Inferior parietal cortex (tissue), 1 donor: ENCODE data around the gene QTRT2.
A peak's percentile ranks its signal among the peaks of the same experiment; 100 is the strongest.

ENCODE experiments used
- DNase-seq: peaks from one replicate; pipeline ENCODE4 v3.0.0-alpha.2; 2016; ENCODE audit errors: extremely low spot score

QTRT2 gene

DNA sequence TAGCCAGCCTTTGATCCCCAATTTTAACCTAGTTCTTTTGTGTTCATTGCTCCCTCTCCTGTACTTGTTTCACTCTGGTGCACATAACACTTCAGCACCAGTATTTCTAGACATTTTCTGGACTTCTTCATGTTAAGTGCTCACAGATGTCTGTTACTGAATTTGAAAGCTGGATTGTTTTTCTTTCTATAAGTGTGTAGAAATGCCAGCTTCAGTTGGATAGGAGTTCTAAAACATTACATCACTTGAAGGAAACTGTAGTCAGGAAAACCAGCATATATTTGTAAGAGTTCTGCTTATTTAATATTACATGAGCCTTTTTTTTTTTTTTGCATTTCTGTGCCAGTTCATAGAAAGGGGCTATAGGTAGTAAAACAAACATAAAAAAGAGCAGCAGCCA, 21.6 kb downstream of the QTRT2 start:
- no peak for DNase-seq

DNA sequence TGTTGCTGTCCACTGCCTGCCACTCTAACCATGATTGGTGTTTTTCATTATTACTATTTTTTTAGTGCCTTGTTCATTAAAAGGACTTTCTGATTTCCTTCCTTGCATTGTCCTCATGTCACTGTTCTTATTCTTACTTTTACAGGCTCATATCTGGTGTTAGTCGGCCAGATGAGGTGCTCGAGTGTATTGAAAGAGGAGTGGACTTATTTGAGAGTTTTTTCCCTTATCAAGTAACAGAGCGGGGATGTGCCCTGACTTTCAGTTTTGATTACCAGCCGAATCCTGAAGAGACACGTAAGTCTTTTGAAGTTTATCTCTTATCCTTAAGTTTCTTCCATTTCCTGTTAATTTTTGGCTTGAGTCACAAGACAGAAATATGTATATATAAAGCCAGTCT, 23.2 kb downstream of the QTRT2 start:
- DNase-seq, result no peak

DNA sequence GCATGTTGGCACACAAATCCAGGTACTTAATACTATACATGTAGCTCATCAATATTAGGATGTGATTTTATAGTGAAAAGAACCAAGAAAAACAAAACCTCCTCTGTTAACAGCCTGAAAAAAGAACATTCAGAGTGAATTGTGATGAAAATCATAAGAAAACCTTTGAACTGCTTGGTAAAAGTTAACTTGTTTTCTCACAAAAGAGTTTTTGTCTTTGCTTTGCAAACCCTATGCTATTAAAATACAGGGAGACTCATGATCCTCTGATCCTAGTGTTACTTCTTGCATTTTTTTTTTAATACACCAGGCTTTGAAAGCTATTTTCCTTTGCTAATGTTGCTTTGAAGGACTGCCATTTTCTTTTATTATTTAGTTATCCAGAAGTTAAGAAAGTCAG, 23.7 kb downstream of the QTRT2 start:
- DNase-seq, result no peak

DNA sequence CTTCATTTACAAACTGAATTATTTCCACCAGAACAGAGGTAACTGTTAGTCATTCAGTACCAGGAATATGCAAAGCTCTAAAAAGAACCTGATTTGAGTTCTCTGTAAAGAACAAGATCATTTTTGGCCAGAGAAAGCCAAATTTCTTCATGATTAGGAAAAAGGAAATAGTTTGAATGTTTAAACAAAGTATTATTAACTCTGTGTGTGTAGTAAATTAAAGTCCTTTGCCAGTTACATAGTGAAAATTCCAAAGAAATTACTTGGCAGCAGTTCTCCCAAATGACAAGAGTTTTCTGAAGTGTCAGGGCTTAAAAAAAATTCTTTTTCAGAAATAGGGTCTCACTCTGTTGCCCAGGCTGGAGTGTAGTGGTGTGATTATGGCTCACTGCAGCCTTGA, 24.5 kb downstream of the QTRT2 start:
- no peak for DNase-seq

DNA sequence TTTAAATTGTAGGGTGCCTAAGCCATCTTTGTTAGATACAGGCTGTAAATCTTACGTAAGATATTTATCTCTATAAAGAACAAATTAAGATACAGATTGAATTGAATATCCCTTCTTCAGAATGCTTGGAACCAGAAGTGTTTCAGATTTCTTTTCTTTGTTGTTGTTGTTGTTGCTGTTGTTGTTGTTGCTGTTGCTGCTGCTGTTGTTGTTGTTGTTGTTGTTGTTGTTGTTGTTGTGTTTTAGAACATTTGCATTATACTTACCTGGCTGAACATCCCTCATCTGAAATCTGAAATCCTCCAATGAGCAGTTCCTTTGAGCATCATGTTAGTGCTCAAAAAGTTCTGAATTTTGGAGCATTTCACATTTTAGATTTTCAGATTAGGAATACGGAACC, 26.6 kb downstream of the QTRT2 start:
- no peak for DNase-seq

DNA sequence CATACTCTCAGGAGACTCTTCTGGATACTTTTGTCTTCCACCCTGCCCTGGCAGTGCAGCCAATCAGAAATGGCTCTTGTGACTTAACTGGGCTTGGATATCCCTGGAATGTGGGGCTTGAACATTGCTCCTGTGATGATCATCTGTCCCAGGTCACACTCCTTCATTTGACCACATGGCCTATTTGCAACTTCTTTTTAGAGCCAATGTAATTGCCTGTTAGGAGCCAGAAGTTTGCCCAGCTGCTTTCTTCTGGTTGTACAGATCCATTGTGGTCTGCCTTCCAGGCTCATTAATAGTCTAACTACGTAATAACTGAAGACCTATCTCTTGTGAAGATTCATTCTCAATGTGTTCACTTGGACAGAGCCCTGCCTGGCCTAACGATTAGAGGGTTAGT, 29.8 kb downstream of the QTRT2 start:
- no peak for DNase-seq

DNA sequence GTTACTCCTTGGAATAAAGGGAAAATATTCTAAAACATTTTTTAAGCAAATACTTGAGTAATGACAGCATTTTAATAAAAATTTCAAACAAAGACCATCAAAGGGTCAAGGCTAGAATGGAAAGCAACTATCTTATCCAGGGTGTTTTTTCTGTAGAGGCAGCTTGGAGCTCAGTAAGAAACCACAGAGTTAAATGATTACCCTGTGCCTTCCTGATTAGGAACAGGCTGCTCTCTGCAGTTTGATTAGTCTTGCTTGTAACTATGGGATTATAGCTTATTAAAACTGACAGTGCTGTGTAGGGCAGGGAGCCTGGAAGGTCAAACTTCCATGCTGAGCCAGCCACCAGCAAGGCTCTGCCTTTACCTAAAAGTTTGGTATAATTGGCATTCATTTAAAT, 33.1 kb downstream of the QTRT2 start:
- no peak for DNase-seq

DNA sequence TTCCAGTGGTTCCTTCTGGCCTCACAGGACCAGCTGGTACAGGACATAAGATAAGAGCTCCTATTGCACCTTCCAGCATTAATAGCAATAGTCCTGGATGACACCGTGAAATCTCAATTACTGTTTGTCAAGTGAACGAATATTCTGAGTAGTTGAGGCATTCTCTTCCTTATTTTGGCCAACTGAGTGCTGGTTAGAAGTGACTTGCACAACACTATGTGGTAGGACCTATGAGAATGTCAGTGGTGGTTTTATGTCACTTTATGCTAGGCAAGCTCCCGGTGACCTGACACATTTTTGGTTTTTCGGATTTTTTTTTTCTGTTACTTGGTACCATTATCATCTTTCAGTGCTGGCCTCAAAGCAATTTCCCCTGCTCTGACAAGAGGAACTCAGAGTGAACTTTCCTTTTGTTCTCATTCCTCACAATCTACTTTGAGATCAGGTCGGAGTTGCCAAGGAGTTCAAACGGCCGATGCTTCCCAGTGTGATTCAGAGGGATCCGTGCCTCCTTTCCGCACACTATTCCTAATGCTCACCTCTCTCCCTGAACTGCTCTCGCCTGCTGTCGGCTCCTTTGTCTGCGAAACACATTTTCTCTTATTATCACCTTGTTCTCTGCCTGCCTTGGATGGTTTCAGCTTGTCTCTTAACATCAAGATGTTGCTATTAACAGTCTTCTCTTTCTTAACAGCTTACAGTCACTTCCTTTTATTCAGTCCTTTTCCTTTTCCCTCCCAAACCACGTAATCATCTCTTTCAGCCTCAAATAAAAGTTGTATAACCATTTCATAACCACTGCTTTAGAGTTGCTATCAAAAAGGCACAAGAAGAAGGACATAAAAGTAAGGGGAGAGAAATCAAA, 35.8 kb downstream of the QTRT2 start:
- peak; percentile 5 for DNase-seq

DNA sequence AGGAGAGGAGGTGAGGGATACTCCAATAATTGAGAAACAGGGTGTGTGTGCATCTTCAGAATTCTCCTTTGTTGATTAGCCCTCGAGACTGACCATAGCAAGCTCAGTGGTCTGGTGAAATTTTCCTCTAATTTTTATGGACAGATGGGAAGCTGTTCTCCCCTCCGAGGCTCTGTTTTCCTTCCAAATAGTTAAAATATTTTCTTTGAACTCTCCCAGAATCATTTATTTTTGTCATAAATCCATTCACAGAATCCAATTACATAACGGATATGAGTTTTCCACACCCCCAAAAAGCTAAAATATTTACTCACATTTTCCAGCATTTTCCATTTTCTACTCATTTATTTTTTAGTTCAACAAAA, 36.5 kb downstream of the QTRT2 start:
- no peak for DNase-seq

DNA sequence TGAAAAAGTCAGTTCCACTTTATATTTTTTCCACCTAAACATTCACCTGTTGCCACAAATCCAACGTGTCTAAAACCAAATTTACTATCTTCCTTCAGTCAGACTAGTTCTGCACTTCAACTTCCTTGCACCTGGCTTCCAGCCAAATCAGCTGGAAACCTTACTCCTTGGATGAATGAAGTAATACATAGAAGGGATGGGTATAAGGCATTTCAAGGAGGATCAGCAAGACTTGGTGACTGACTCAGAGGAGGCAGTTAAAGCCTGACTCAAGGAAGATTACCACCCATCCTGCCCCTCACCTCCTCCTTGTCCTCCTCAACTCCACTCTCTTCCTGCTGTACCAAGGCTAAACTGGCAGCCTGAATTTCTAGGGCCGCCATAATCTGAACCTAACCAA, 37.1 kb downstream of the QTRT2 start:
- no peak for DNase-seq

DNA sequence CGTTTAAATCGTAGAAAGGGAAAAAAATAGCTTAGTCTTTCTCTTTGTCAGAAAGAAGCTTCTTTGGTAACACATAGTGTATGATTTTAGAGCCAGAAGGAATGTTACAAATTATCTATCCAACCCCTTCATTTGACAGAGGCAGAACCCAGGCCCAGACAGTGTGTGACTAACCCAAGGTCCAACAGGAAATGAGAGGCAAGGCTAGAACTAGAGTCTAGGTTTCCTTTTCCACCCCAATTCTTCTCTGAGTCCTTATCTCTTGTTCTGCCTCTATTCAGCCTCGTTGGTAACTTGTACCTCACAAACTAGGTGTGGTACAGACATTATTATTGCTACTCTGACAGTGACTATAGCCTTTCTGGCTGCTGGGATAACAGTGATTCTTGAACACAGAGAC, 39.3 kb downstream of the QTRT2 start:
- no peak for DNase-seq

DNA sequence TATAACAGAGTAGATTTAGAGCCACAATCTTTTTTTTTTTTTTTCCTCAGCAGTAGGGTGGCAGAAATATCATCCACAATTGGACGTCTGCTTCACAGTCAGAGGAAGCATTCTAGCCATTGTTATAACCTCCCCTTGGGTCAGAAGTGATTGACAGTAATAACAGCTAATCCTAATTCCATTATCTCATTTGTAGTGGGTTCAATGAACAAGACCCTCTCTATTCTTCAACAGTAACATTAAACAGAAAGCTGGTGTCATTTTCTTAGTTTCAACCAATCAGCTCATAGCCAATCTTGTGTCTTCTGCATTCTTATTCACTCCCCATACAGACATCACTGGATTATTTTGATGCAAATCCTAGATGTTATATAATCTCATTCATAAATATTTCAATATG, 44.6 kb downstream of the QTRT2 start:
- no peak for DNase-seq

DNA sequence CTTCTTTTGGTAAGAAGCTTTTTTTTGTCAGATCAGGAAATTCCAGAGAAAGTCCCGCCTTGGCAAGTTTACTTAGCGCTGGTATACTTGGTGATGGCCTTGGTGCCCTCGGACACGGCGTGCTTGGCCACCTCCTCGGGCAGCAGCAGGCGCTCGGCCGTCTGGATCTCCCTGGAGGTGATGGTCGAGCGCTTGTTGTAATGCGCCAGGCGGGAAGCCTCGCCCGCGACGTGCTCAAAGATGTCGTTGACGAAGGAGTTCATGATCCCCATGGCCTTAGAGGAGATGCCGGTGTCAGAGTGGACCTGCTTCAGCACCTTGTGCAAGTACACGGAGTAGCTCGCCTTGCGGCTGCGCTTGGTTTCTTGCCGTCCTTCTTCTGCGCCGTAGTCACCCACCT, 46.6 kb downstream of the QTRT2 start:
- DNase-seq, result no peak

DNA sequence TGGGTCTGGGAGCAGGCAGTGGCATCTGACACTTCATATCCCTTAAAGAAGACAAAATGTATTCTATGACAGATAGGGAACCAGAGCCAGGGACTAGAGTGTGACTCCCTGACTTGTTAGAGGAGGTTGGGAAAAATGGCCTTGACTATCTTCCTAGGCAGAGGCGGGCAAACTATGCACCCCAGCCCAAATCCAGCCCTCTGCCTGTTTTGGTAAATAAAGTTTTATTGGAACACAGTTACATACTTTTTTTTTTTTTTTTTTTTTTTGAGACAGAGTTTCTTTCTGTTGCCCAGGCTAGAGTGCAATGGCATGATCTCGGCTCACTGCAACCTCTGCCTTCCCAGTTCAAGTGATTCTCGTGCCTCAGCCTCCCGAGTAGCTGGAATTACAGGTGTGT, 47.3 kb downstream of the QTRT2 start:
- no peak for DNase-seq

DNA sequence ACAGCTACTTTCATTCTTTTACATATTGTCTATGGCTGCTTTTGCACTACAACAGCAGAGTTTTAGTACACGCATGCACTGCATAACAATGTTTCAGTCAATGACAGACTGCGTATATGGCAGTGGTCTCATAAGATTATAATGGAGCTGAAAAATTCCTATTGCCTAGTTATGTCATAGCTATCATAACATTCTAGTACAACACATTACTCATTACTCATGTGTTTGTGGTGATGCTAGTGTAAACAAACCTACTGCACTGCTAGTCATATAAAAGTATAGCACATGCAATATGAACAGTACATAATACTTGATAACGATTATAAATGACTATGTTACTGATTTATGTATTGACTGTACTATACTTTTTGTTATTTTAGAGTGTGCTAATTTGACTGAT, 47.9 kb downstream of the QTRT2 start:
- no peak for DNase-seq

DNA sequence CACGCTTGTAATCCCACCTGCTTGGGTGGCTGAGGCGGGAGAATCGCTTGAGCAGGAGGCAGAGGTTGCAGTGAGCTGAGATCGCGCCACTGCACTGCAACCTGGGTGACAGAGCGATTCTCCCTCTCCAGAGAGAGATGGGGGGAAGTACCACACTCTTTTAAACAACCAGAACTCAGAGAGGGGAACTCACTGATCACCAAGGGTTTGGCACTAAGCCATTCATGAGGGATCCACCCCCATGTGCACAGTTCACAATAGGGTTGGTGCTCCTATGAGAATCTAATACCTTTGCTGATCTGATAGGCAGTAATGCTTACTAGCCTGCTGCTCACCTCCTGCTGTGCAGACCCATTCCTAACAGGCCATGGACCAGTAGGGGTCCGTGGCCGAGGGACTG, 51.6 kb downstream of the QTRT2 start:
- no peak for DNase-seq

DNA sequence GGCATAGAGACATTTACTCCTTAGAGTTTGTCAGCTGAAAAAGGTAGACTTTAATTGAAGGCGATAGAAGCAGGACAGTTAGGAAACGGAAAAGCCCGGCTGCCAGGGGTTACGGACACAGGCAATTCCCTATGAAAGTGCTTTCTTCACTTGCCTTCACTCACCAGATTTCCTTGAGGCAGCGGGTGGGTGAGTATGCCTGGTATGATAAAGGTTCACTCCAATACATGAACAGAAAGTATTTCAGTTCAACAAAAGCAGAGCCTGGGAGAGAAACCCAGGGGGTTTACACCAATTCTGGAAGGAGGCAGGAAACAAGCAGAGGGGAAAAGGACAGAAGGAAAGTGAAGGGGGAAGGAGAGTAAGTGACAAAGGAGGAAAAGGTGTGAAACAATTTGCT, 53.9 kb downstream of the QTRT2 start:
- no peak for DNase-seq

DNA sequence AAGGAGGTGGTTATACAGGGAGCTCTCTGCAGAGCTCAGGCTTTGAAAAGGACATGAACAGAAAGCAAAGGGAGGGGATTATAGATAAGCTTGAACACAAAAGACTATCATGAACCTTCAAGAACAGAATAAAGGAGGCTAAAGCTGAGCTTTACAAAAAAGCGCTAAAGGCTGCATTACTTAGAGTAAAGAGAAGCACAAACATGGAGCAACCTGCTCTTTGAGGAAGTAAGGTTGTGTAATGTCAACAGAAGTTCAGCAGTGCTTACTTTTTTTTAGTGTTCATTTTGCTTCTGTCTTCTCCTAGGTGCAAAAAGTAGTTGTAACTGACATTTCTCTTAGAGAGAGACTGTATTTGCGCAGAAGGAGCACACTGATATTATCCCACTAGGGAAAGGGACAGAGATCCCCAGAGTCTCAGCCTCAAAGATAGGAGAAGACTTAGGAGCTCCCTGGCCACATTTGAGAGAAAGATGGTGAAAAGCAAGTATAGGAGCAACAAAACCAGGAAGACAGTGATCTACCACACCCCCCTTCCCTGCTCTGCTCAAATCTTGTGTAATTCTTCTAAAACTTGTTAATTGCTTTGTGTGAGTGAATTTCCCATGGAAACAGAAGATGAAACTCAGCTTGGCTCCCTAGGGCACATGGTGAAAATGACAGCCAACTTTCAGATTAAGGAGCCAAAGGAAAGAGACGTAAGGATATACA, 54.7 kb downstream of the QTRT2 start:
- DNase-seq, result no peak

DNA sequence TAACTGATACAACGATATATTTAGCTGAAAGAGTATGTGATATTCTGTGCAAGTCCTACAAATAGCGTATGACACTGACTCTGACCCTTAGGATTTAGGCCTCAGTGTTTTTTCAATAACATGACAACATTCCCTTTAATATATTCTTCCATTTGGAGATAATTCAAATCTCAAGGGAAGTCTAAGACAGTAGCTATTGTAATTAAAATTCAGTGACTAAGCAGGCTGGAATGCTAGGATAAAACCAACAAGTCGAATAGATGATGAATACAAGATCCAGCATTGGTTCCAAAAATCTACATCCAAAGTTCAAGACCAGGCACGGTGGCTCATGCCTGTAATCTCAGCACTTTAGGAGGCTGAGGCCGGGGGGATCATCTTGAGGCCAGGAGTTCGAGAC, 56.2 kb downstream of the QTRT2 start:
- DNase-seq, result no peak

DNA sequence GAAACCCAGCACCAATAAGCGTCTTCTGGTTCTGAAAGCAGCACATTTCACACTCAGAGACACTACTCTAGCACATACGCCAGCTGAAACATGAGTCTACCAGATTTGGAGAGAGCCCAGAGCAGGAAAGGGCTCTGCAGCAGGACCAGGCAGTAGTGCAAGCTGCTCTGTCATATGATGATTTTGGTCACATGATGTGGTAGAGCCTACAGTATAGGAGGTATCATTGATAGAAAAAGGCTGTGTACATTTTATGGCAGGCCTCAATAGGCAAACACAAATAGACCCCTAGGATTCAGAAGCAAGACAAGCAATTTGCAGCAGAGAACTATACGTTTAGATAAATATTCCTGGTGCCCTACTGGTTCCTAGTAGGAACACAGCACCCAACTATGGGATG, 58.2 kb downstream of the QTRT2 start:
- no peak for DNase-seq

DNA sequence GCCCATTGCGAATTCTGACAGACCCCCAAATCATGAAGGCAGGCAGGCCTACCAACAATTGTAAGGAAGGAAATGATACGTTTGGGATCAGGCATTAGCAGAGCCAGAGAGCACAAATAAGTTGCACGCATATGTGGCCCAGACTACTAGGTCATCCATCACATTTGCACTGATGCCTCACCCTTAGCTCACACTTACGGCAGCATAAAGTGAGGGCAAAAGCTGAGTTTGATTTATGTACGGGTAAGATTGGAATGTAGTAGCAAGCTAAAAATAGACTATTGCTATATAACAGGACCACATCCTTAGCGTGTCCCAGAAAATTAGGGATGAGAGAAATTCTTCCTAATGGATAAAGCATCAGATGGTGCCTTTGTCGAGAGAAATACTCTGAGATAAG, 58.6 kb downstream of the QTRT2 start:
- DNase-seq, result no peak

DNA sequence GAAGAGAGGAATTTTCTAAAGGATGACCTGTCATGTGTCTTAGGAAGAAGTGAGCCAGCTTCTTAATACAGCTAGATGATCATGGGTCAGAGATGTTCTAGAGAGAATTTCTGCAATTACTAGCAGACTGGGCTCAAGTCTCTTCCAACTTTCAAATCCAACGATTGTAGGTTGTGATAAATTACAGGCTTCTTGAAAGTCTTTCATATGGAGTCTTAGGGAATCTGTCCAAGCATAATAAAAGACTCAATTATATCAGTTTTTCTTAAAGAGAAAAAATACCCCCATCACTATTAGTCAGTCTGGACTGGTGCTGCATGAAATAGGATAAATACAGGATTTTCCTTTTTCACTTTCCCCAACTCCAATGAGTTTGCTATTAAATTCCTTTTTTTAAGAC, 63.2 kb downstream of the QTRT2 start:
- no peak for DNase-seq

DNA sequence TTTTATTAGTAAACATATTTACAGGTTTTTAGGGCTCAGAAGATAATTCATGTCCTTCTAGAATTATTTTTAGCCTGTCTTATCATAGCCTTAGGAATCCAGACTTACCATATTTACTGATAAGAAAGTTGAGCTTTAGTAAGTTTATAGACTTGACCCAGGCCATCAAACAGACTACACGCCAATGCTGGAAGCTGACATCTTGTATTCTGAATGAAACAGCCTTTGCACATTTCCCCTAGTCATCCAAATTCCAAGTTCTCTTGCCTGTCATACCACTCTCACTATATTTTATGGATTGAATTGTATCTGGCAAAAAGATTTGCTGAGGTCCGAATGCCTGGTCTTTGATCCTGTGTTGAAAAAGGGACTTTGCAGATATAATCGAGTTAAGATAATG, 63.7 kb downstream of the QTRT2 start:
- DNase-seq, result no peak
